ENCODE data around the gene HCFC2.

- TF ChIP-seq CTCF (optimal IDR thresholded peaks at IDR 0.05 in 1 of 3, IDR thresholded peaks at IDR 0.05 in 1 of 3, conservative IDR thresholded peaks at IDR 0.05 in 1 of 3; ENCODE audit: extremely low read depth in 1 of 3, insufficient read depth in 2 of 3, low read length in 3 of 3) (no peak), EZH2 (IDR thresholded peaks at IDR 0.05; ENCODE audit: low read length) (no peak)
Observed at GRCh38 chr12:104095289-104095688, 31.0 kb downstream of the HCFC2 start.

All from keratinocyte (primary cell).